ENCODE measurements around the gene RAB31.

RAB31 gene

GRCh38 chr18:9737472-9738121, 29.5 kb downstream of the RAB31 start:
- no peak for DNase-seq (ENCODE audit: low read depth)

DNA sequence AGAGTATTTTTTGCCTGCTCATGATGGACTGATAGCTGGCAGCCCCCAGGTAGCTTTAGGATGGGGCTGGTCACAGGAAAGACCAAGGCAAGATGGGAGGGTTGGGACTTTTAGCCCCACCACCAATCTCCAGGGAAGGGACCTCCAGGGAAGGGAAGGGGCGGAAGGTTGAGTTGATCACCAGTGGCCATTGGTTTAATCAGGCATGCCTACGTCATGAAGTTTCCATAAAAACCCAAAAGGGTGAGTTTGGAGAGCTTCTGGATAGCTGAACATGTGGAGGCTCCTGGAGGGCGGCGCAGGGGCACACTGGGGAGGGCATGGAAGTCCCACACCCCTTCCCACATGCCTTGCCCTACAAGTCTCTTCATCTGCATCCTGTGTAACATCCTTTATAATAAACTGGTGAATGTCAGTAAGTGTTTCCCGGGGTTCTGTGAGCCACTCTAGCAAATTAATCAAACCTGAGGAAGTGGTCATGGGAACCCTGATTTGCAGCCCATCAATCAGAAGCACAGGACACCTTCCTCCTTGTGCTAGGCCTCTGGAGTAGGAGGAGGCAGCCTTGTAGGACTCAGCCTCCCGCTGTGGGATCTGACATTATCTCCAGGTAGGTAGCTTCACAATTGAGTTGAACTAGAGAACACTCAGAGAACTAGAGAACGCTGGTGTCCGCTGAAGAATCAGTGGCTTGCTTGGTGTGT, 30.3 kb downstream of the RAB31 start:
- DNase-seq (ENCODE audit: low read depth) = no peak

DNA sequence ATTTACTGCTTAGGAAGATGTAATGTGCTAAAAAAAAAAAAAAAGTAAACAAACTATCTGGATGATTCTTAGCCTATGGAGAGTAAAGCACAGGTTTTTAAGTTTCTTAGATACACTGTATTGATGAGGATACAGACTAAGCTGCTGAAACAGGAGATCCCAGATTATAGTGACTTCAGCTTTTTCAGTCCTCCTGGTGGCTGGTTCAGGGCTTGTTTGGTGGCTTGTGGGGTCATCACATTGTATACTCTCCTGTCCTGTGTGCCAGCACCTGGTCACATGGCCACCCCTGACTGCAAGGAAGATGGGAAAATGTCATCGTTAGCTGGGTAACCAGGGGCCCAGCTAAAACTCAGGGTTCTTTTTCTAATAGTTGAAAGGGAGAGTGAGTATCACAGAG, 31.4 kb downstream of the RAB31 start:
- no peak for DNase-seq (ENCODE audit: low read depth)

- DNase-seq (ENCODE audit: low read depth) = no peak
These were observed 32.0 kb downstream of the RAB31 start for GRCh38 chr18:9740071-9740470.

DNA sequence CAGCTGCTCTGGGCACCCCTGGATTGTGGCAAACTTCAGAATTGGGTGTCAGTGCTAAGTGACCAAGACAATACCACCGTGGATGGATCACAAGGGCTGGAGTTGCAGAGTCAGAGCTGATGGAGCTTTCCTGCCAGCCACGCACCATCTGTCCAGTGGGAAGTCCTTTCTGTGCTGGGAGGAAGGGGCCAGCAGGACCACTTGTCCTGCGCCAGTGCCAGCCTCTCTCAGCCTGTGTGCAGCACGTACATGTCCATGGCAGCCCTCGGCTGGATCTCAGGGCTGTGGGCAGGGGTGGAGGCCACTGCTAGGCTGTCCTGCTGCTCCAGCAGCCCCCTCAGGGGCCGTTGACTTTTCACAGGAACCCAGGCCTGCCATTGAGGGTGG, 33.3 kb downstream of the RAB31 start:
- no peak for DNase-seq (ENCODE audit: low read depth)

DNA sequence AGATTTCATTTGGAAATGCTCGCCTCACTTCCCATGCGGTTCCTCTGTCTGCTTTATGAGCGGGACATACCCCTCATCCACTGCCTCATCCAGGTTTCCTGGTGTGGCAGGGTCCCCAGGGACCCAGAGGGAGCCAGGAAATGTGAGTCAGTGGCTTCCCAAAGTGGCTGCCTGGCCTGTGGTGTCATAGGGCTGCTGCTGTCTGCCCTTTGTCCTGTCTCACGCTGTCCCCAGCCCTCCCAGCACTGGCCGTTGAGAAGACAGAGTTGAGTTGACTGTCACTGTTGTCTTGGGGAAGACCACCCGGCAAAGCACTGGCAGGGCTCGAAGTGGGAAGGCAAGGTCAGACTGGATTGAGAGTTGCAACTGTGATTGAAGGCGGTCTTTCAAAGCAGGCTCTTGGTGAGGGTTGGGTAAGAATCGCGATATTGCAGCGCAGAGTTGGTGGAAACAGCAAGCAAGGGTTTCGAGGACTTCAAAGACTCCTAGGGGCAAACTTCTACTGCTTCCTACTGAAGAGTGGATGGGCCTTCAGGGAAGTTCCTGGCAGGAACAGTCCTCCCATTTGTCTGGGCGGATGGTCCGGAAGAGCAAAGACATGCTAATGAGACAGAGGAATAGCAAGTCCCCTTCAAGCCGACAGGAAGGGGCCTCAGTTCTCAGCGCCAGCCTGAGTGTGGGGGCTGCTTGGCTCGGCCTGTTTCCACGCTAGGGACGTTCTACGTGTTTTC, 33.9 kb downstream of the RAB31 start:
- no peak for DNase-seq (ENCODE audit: low read depth)

DNA sequence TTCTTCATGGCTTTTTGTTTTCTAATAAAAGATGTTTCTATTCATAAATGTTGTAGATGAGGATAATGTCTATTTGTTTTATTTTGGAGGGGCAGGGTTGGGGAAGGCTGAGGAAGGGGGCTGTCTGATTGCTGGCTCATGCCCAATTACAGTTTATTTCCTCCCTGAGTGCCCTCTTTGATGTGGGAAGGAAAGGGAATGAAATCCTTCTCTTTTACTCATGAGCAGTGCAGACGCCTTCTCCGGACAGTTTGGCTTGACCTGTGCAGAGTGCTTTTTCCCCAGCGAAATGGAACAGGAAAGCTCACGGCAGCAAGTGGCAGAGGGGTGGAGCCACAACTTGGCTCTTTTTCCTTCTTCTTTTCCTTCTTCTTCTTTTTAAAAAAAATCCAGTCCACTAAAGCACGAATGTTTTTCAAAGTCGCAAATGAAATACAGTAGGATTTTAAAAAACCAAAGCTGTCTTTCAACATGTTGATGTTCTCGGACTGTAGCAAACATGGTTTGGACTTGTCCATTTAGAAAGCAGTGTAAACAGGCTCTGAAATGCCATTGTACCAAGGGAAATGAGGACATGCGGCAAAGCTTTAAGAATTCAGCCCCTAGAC, 34.5 kb downstream of the RAB31 start:
- no peak for DNase-seq (ENCODE audit: low read depth)

DNA sequence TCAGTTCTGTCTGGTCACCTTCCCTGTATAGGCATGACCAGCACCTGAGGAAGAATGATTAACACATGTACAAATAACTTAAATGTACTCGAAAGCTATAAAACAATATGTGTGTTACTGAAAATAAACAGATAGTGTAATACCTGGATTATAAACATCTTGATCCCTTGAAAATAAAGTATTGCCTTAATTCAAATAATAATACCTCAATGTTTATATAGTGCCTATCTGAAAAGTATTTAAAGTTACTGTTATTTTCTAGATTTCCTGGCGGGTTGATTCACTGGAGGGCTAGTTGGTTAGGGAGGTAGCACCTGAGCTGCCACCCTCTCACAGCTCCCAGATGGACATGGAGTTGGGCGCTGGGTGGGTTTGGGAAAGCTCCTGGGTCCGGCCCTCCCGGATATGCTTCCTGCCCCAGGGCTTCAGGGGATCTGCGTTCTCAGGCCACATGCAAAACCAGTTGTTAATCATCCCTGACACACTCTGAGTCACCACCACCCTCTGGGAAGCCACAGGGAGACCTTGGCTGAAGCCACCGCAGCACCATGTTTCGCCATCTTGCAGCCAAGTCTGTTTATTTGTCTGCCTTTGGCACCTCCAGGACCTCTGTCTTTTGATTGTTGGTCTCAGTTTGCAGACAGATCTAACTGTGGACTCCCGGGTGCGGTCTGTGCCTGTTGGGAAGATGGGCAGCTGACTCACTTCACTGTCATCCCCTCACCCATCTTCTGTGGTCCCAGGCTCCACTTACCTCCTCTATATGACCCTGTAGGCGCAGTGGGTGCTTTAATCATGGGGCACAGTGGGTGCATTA, 35.3 kb downstream of the RAB31 start:
- DNase-seq (ENCODE audit: low read depth) = no peak

DNA sequence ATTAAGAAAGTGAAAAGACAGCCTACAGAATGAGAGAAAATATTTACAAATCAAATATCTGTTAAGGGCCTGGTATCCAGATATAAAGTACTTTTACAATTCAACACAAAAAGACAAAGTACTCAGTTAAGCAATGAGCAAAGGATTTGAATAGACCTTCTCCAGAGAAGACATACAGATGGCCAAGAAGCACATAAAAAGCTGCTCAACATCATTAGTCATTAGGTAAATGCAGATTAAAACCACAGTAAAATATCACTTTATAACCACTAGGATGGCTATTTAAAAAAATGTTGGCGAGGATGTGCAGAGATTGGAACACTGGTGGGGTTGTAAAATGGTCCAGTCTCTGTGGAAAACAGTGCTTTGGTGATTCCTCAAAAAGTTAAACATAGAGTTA, 38.9 kb downstream of the RAB31 start:
- no peak for DNase-seq (ENCODE audit: low read depth)

- no peak for DNase-seq (ENCODE audit: low read depth)
These were observed 41.5 kb downstream of the RAB31 start for GRCh38 chr18:9749611-9750010.

GRCh38 chr18:9750112-9750511, 42.0 kb downstream of the RAB31 start:
- DNase-seq (ENCODE audit: low read depth) = no peak

DNA sequence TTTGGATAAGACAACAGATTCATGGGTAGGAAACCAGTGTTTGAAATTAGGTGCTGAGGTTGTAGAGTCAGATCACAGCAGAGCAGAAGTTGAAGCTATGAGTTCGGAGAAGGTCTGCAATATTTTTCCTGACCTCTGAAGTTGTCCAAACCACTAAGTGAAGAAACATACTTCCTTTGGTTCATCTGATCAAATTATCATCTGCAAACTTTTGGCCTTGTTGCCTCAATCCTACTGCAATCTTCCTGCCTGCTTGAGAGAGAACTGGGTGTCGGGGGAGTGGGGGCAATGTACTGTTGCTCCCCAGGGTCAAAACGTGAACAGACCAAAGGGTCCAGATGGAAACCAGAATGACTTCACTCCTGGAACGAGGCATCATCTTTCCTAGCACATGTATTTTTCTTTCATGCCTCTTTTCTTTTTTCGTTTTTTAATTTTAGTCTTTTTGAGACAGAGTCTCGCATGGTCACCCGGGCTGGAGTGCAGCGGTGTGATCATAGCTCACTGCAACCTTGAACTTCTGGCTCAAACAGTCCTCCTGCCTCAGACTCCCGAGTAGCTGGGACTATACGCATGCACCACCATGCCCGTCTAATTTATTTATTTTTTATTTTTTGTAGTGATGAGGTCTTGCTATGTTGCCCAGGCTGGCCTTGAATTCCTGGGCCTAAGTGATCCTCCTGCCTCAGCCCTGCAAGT, 42.7 kb downstream of the RAB31 start:
- no peak for DNase-seq (ENCODE audit: low read depth)

- DNase-seq (ENCODE audit: low read depth) = no peak
These were observed 43.4 kb downstream of the RAB31 start for GRCh38 chr18:9751371-9752031.

- DNase-seq (ENCODE audit: low read depth) = no peak
These were observed 45.7 kb downstream of the RAB31 start for GRCh38 chr18:9753846-9754245.

DNA sequence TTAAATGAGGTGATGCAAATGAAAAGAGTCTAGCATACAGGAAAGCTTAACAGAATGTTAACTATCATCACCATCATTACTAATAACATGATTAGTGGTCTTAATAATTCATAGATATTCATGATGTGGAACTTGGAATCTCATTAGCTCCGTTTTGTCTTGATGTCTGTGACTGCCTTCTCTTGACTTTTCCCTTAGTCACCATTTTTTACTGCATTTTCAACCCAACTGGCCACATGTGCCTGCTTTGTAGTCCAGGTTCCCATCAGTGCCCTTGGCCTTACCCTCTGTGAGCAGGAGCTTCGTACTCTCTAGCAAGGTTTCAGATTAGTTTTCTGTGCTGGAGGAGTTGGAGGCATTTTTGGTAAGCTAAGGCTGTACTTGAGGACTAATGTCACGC, 47.0 kb downstream of the RAB31 start:
- DNase-seq (ENCODE audit: low read depth) = no peak

- no peak for DNase-seq (ENCODE audit: low read depth)
These were observed 47.5 kb downstream of the RAB31 start for GRCh38 chr18:9755615-9756014.

GRCh38 chr18:9756271-9756932, 48.3 kb downstream of the RAB31 start:
- DNase-seq (ENCODE audit: low read depth) = no peak

DNA sequence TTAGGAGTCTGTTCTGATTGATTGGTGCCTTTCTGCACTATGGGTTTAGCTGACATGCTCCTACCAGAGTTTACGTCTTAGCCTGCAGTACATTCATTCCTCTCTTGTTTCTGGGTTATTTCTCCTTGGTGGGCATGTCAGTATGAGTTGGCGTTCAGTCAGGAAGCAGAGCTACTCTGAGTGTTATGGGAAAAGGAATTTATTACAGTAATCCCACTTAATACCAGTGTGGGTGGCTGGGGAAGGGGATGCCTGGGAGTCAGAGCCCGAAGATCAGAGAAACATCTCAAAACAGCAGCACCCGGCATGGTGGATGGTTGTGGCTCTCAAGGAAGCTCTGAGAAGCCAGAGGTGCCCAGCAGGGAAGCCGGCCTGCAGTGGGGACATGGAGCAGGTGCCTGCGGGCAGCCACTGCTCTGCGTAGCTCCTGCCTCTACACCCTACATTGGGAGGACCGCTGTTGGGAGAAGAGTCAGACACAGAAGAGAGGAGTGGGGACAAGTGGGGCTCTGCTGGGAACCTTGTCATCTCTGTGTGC, 48.9 kb downstream of the RAB31 start:
- no peak for DNase-seq (ENCODE audit: low read depth)

GRCh38 chr18:9757827-9758621, 49.9 kb downstream of the RAB31 start:
- no peak for DNase-seq (ENCODE audit: low read depth)
